ENCODE data around the gene PSME1.

- TF ChIP-seq CTCF (IDR thresholded peaks at IDR 0.05) (no peak), POLR2A (IDR thresholded peaks at IDR 0.05) (peak; percentile 97)
Observed at GRCh38 chr14:24093901-24094840, 41.8 kb upstream of the PSME1 start, which contains the start of gene PCK2.
